GM19025 (cell line): ENCODE results near the gene SUMO2.
"Not testable (repeated sequence)": the region's sequence is repeated elsewhere in the genome, so short reads cannot be mapped to it uniquely, and the experiment has no call there.

Experiments used
- ATAC-seq: cut with Tn5 transposase; IDR thresholded peaks from one replicate; pipeline ENCODE4 v1.9.1; 2021; ENCODE audit warnings: mild to moderate bottlenecking, low read depth, moderate library complexity; ENCODE audit not compliant: unreplicated experiment

SUMO2 gene

GRCh38 chr17:75182319-75182568, 515 bp downstream of the SUMO2 start:
- ATAC-seq: peak; percentile 16

GRCh38 chr17:75181608-75182318, 996 bp downstream of the SUMO2 start:
- no peak for ATAC-seq

- no peak for ATAC-seq
These were observed 1.6 kb downstream of the SUMO2 start for GRCh38 chr17:75181110-75181509.

GRCh38 chr17:75178453-75178852, 4.3 kb downstream of the SUMO2 start:
- no peak for ATAC-seq

GRCh38 chr17:75176625-75177024, 6.1 kb downstream of the SUMO2 start:
- no peak for ATAC-seq

GRCh38 chr17:75174996-75175395, 7.8 kb downstream of the SUMO2 start:
- no peak for ATAC-seq

- no peak for ATAC-seq
These were observed 9.2 kb downstream of the SUMO2 start for GRCh38 chr17:75173526-75173925.

- ATAC-seq: no peak
These were observed 13.8 kb downstream of the SUMO2 start for GRCh38 chr17:75168998-75169397.

- not testable (repeated sequence) for ATAC-seq
These were observed 18.2 kb downstream of the SUMO2 start for GRCh38 chr17:75164606-75165005.

- no peak for ATAC-seq
These were observed 19.7 kb downstream of the SUMO2 start for GRCh38 chr17:75163074-75163473.

GRCh38 chr17:75160211-75160610, 22.5 kb downstream of the SUMO2 start:
- no peak for ATAC-seq

- ATAC-seq: no peak
These were observed 23.3 kb downstream of the SUMO2 start for GRCh38 chr17:75159196-75160031.

- ATAC-seq: not testable (repeated sequence)
These were observed 24.3 kb downstream of the SUMO2 start for GRCh38 chr17:75158480-75158879.

- no peak for ATAC-seq
These were observed 27.6 kb downstream of the SUMO2 start for GRCh38 chr17:75155191-75155601.

GRCh38 chr17:75154195-75155106, 28.3 kb downstream of the SUMO2 start, which contains the start of gene JPT1:
Gene JPT1, minus strand, starts transcription at chr17:75154512. Its CDS starts 115 bp downstream, at chr17:75154397.
- ATAC-seq: peak; percentile 97

GRCh38 chr17:75153780-75154194, 29.0 kb downstream of the SUMO2 start:
- ATAC-seq: no peak

- no peak for ATAC-seq
These were observed 29.6 kb downstream of the SUMO2 start for GRCh38 chr17:75152922-75153779.

- ATAC-seq: no peak
These were observed 30.2 kb downstream of the SUMO2 start for GRCh38 chr17:75152523-75152921.

- ATAC-seq: no peak
These were observed 30.8 kb downstream of the SUMO2 start for GRCh38 chr17:75151930-75152329.
